Measurements from ENCODE around the gene RBM24.
"Not testable (repeated sequence)": the region's sequence is repeated elsewhere in the genome, so short reads cannot be mapped to it uniquely, and the experiment has no call there.

RBM24 gene

GRCh38 chr6:17305219-17306001, 24.2 kb downstream of the RBM24 start:
- DNase-seq (no peak), ATAC-seq (no peak)
- no peak overlapping the region for H3K27ac Mint-ChIP-seq
- no peaks in the 10 kb centered on the region for H3K9me3 Mint-ChIP-seq
- H3K27me3 Mint-ChIP-seq = no peaks in the 10 kb centered on the region
- H3K4me3 Mint-ChIP-seq = no peak overlapping the region
- no peaks in the 10 kb centered on the region for H3K4me1 Mint-ChIP-seq

- DNase-seq (no peak), ATAC-seq (no peak)
- Mint-ChIP-seq H3K9me3 (no peaks in the 10 kb centered on the region), H3K27ac (no peak overlapping the region), H3K4me3 (no peak overlapping the region), H3K27me3 (no peaks in the 10 kb centered on the region), H3K4me1 (no peaks in the 10 kb centered on the region)
Measured at GRCh38 chr6:17311595-17312311, 30.6 kb downstream of the RBM24 start.

DNA sequence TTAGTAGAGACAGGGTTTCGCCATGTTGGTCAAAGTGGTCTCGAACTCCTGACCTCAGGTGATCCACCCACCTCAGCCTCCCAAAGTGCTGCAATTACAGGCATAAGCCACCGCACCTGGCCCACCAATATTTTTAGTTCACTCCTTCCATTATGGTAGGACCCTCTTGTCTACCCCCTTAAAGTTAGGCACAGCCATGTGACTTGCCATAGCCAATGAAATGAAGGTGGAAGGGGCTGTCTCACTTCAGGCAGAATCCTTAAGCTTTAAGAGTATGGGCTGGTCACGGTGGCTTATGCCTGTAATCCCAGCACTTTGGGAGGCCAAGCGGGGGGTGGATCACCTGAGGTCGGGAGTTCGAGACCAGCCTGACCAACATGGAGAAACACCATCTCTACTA, 32.1 kb downstream of the RBM24 start:
- H3K27me3 Mint-ChIP-seq, H3K4me3 Mint-ChIP-seq, H3K9me3 Mint-ChIP-seq, H3K27ac Mint-ChIP-seq, ATAC-seq, DNase-seq, H3K4me1 Mint-ChIP-seq: not testable (repeated sequence)

GRCh38 chr6:17313971-17314370, 32.8 kb downstream of the RBM24 start:
- H3K27me3 Mint-ChIP-seq = no peaks in the 10 kb centered on the region
- no peak overlapping the region for H3K27ac Mint-ChIP-seq
- H3K4me3 Mint-ChIP-seq = no peak overlapping the region
- no peaks in the 10 kb centered on the region for H3K9me3 Mint-ChIP-seq
- H3K4me1 Mint-ChIP-seq = no peaks in the 10 kb centered on the region
- ATAC-seq (no peak), DNase-seq (no peak)

GRCh38 chr6:17315262-17315661, 34.1 kb downstream of the RBM24 start:
- Mint-ChIP-seq H3K27me3 (no peaks in the 10 kb centered on the region), H3K9me3 (no peaks in the 10 kb centered on the region), H3K4me3 (no peak overlapping the region), H3K4me1 (no peaks in the 10 kb centered on the region), H3K27ac (no peak overlapping the region)
- ATAC-seq = no peak
- no peak for DNase-seq

GRCh38 chr6:17318435-17319165, 37.4 kb downstream of the RBM24 start:
- ATAC-seq (no peak), DNase-seq (no peak)
- no peaks in the 10 kb centered on the region for H3K4me1 Mint-ChIP-seq
- H3K27me3 Mint-ChIP-seq = no peaks in the 10 kb centered on the region
- H3K27ac Mint-ChIP-seq = no peak overlapping the region
- H3K4me3 Mint-ChIP-seq = no peak overlapping the region
- no peaks in the 10 kb centered on the region for H3K9me3 Mint-ChIP-seq

GRCh38 chr6:17320266-17320665, 39.1 kb downstream of the RBM24 start:
- not testable (repeated sequence) for H3K4me3 Mint-ChIP-seq, H3K27ac Mint-ChIP-seq, H3K9me3 Mint-ChIP-seq, H3K4me1 Mint-ChIP-seq, DNase-seq, ATAC-seq, H3K27me3 Mint-ChIP-seq

- DNase-seq (no peak), ATAC-seq (no peak)
- no peak overlapping the region for H3K27ac Mint-ChIP-seq
- H3K4me1 Mint-ChIP-seq = no peaks in the 10 kb centered on the region
- peaks cover 8 to 14% of the 10 kb centered on the region in 2 donors for H3K9me3 Mint-ChIP-seq
- no peak overlapping the region for H3K4me3 Mint-ChIP-seq
- no peaks in the 10 kb centered on the region for H3K27me3 Mint-ChIP-seq
Measured at GRCh38 chr6:17331238-17331637, 50.1 kb downstream of the RBM24 start.

- Mint-ChIP-seq H3K9me3 (peaks cover 13 to 14% of the 10 kb centered on the region in 2 donors), H3K27me3 (no peaks in the 10 kb centered on the region), H3K4me1 (no peaks in the 10 kb centered on the region), H3K27ac (no peak overlapping the region), H3K4me3 (no peak overlapping the region)
- ATAC-seq (no peak), DNase-seq (no peak)
Measured at GRCh38 chr6:17334265-17334664, 53.1 kb downstream of the RBM24 start.

GRCh38 chr6:17336425-17336824, 55.3 kb downstream of the RBM24 start:
- ATAC-seq = no peak
- no peak for DNase-seq
- no peaks in the 10 kb centered on the region for H3K27me3 Mint-ChIP-seq
- H3K4me1 Mint-ChIP-seq = no peaks in the 10 kb centered on the region
- no peak overlapping the region for H3K4me3 Mint-ChIP-seq
- H3K9me3 Mint-ChIP-seq = peaks cover 2 to 5% of the 10 kb centered on the region in 2 donors
- H3K27ac Mint-ChIP-seq = no peak overlapping the region

- Mint-ChIP-seq H3K27ac (no peak overlapping the region), H3K27me3 (peaks cover 9% of the 10 kb centered on the region), H3K9me3 (peaks cover 4 to 7% of the 10 kb centered on the region in 2 donors), H3K4me3 (no peak overlapping the region), H3K4me1 (no peaks in the 10 kb centered on the region)
- ATAC-seq (no peak), DNase-seq (no peak)
Measured at GRCh38 chr6:17339308-17339670, 58.1 kb downstream of the RBM24 start.

GRCh38 chr6:17341117-17341805, 60.1 kb downstream of the RBM24 start:
- Mint-ChIP-seq H3K4me1 (no peaks in the 10 kb centered on the region), H3K27ac (no peak overlapping the region), H3K9me3 (peaks cover 4 to 7% of the 10 kb centered on the region in 2 donors), H3K27me3 (peaks cover 9% of the 10 kb centered on the region), H3K4me3 (no peak overlapping the region)
- no peak for ATAC-seq
- DNase-seq = no peak

- DNase-seq (no peak), ATAC-seq (no peak)
- H3K4me1 Mint-ChIP-seq = no peaks in the 10 kb centered on the region
- H3K4me3 Mint-ChIP-seq = no peak overlapping the region
- no peak overlapping the region for H3K27ac Mint-ChIP-seq
- H3K27me3 Mint-ChIP-seq = peaks cover 9% of the 10 kb centered on the region
- peaks cover 4 to 7% of the 10 kb centered on the region in 2 donors for H3K9me3 Mint-ChIP-seq
Measured at GRCh38 chr6:17341891-17342290, 60.7 kb downstream of the RBM24 start.

DNA sequence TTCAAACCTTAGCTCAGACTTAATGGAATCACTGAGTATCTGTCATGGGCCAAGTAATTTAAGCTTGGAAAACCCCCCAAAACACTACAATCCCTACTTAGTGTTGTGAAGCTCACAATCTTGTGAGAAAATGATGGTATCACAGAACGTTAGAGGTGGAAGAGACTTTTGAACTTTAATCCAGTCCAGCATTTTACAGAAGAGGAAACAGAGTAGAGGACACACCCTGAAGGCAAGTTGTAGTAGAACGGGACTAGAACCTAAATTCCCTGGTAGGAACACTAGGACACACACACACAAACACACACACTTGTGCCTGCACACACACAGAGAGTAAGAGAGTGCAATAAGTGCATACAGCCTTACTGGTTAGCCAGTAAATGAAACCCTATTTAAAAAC, 62.1 kb downstream of the RBM24 start:
- H3K4me3 Mint-ChIP-seq = no peak overlapping the region
- H3K4me1 Mint-ChIP-seq = no peaks in the 10 kb centered on the region
- no peak for ATAC-seq
- peaks cover 9% of the 10 kb centered on the region for H3K27me3 Mint-ChIP-seq
- DNase-seq = no peak
- H3K27ac Mint-ChIP-seq = no peak overlapping the region
- peaks cover 0 to 7% of the 10 kb centered on the region in 2 donors for H3K9me3 Mint-ChIP-seq

Data from stimulated activated naive CD8-positive, alpha-beta T cell treated with anti-CD3 and anti-CD28 coated beads, Interleukin-15, amount 100 ng/mL, for 72 hours (primary cell).